PC-3 (cell line): ENCODE data around the gene KRT25. TPM values are rescaled to one million over a fixed set of nuclear protein-coding genes. Genes with fewer than 3 reads are reported as not detected.

Experiments
- ATAC-seq: fragments of 200-7000 bp; cut with Tn5 transposase; 2 replicates; pipeline ENCODE4 v1.9.1; 2020; ENCODE audit warnings: mild to moderate bottlenecking, moderate library complexity
- BruUV-seq: library from RNA; stranded (reverse); fragments of 400-500 nt; replicated peaks from 2 replicates; lab custom pipeline; 2021; lab: Mats Ljungman, UMichigan
- CTCF ChIA-PET: fragments of 300-600 bp; sonication (Branson Sonifier 250); formaldehyde crosslinking; loops from one replicate; lab custom pipeline; 2022; ENCODE audit warnings: antibody characterized with exemption; lab: Charles Lee
- POLR2A ChIA-PET: fragments of 300-600 bp; sonication (Branson Sonifier 250); formaldehyde crosslinking; loops from one replicate; lab custom pipeline; 2022; ENCODE audit warnings: antibody characterized with exemption; ENCODE audit not compliant: unreplicated experiment; lab: Charles Lee
- DNase-seq: peaks from one replicate; pipeline ENCODE4 v3.0.0-alpha.2; 2015
- H2AFZ ChIP-seq: fragments of 300-600 bp; sonication (generic); 2 replicates; pipeline ENCODE4 v1.6.0; 2016; ENCODE audit warnings: antibody characterized with exemption, low read length
- H3F3A ChIP-seq: fragments of 300-600 bp; sonication (generic); one replicate; pipeline ENCODE4 v1.6.0; 2017; ENCODE audit warnings: antibody characterized with exemption, low read length, control low read depth, mild to moderate bottlenecking; ENCODE audit not compliant: unreplicated experiment
- H3K27ac ChIP-seq: fragments of 300-600 bp; sonication (generic); 2 replicates; pipeline ENCODE4 v1.5.1; 2016; ENCODE audit warnings: mild to moderate bottlenecking, low read length
- H3K27me3 ChIP-seq: fragments of 300-600 bp; sonication (generic); 2 replicates; pipeline ENCODE4 v1.6.1; 2016; ENCODE audit warnings: low read length, mixed read lengths
- H3K36me3 ChIP-seq: fragments of 300-600 bp; sonication (generic); 2 replicates; pipeline ENCODE4 v1.6.1; 2016; ENCODE audit warnings: low read depth, mixed run types, low read length, mixed read lengths
- H3K4me1 ChIP-seq: fragments of 300-600 bp; sonication (generic); 2 replicates; pipeline ENCODE4 v1.5.1; 2016; ENCODE audit warnings: low read length; ENCODE audit not compliant: insufficient read depth
- H3K4me2 ChIP-seq: fragments of 300-600 bp; sonication (generic); 2 replicates; pipeline ENCODE4 v1.6.0; 2016; ENCODE audit warnings: low read length
- H3K4me3 ChIP-seq: fragments of 300-600 bp; sonication (generic); 2 replicates; pipeline ENCODE4 v1.5.1; 2016; ENCODE audit warnings: mild to moderate bottlenecking, low read length, mixed read lengths
- H3K79me2 ChIP-seq: fragments of 300-600 bp; sonication (generic); 2 replicates; pipeline ENCODE4 v1.6.1; 2017; ENCODE audit warnings: low read length, mixed read lengths
- H3K9ac ChIP-seq: fragments of 300-600 bp; sonication (generic); 2 replicates; pipeline ENCODE4 v1.6.0; 2016; ENCODE audit warnings: mild to moderate bottlenecking, low read length
- H3K9me2 ChIP-seq: fragments of 300-600 bp; sonication (generic); replicated peaks from 2 replicates; pipeline ENCODE4 v1.6.1; 2016; ENCODE audit warnings: mixed run types, low read length, mixed read lengths
- H3K9me3 ChIP-seq: fragments of 300-600 bp; sonication (generic); 2 replicates; pipeline ENCODE4 v1.6.1; 2016; ENCODE audit warnings: low read length, mixed read lengths
- H4K20me1 ChIP-seq: fragments of 300-600 bp; sonication (generic); 2 replicates; pipeline ENCODE4 v1.6.1; 2016; ENCODE audit warnings: low read length, mixed read lengths
- CTCF ChIP-seq: fragments of 300-600 bp; sonication (generic); conservative IDR thresholded peaks from 2 replicates; pipeline ENCODE4 v1.5.1; 2017; ENCODE audit warnings: antibody characterized with exemption, low read depth, mild to moderate bottlenecking, low read length
- EZH2 ChIP-seq: fragments of 300-600 bp; sonication (generic); IDR thresholded peaks from one replicate; pipeline ENCODE4 v1.6.1; 2017; ENCODE audit warnings: antibody characterized with exemption, mild to moderate bottlenecking, low read length; ENCODE audit not compliant: unreplicated experiment
- EZH2phosphoT487 ChIP-seq: fragments of 300-600 bp; sonication (generic); IDR thresholded peaks from 2 replicates; pipeline ENCODE4 v1.6.1; 2018; ENCODE audit warnings: mild to moderate bottlenecking, antibody characterized with exemption, low read length, borderline replicate concordance
- intact Hi-C: fragments of 100-400 bp; cut with micrococcal nuclease; formaldehyde crosslinking; loops from 2 replicates; pipeline ENCODE4 v1.9.0; 2023
- total RNA-seq: library from RNA; depleted of rRNA; stranded (reverse); fragments of >200 nt; gene quantifications from 2 replicates; pipeline ENCODE4 v1.2.3, GENCODE V29; 2014

Gene KRT25
- total RNA-seq, 1 experiment from 2014 or later = not detected

DNA sequence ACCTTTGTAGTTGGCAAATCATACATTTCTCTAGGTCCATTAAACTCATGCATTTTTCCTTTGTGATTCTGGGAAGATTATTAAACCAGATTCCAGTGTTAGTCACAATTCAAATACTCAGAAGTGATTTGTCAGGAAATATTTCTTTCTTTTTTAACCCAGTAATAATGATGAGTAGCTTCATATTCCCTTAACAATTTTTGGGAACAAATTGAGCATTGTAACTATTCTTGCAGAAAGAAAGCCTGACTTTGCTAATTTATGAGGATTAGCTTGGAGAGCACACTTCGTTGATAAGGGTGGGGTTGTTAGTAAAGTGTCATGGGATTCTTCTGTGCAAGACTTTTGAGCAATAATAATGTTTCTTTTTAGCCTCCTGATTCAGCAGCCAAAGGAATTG is 32.9 kb downstream of the KRT25 start:
- no peak for TF ChIP-seq EZH2
- TF ChIP-seq CTCF = no peak
- TF ChIP-seq EZH2phosphoT487 = no peak
- Histone ChIP-seq H3K36me3 (no peaks in the 10 kb centered on the region), H3K4me3 (no peak overlapping the region), H3K9me2 (no peaks in the 10 kb centered on the region), H3K27me3 (no peaks in the 10 kb centered on the region), H3K4me1 (peaks cover 19% of the 10 kb centered on the region), H3F3A (no peaks in the 10 kb centered on the region), H4K20me1 (no peaks in the 10 kb centered on the region), H2AFZ (no peak overlapping the region), H3K79me2 (no peaks in the 10 kb centered on the region), H3K9ac (no peak overlapping the region), H3K9me3 (no peaks in the 10 kb centered on the region), H3K27ac (peak overlapping the region; percentile 29), H3K4me2 (peak overlapping the region; percentile 60; the same call in 1 of the 2 replicates)
- intact Hi-C loops = no loop called here
- ChIA-PET CTCF (interaction anchor here (0.6 kb wide), 1 partner anchor 102 kb away, joined by 3 read pairs; no protein-coding TSS in a partner anchor), POLR2A (interaction anchor here (0.6 kb wide), 1 partner anchor 202 kb away, joined by 8 read pairs; no protein-coding TSS in a partner anchor)
- BruUV-seq = no TSS peak
- DNase-seq (peak; percentile 60), ATAC-seq (peak; percentile 65)

- Histone ChIP-seq H2AFZ (no peak overlapping the region), H3K9me3 (no peaks in the 10 kb centered on the region), H3K79me2 (no peaks in the 10 kb centered on the region), H3F3A (no peaks in the 10 kb centered on the region), H3K4me1 (peaks cover 17% of the 10 kb centered on the region), H3K36me3 (no peaks in the 10 kb centered on the region), H3K27me3 (no peaks in the 10 kb centered on the region), H3K9ac (no peak overlapping the region), H4K20me1 (no peaks in the 10 kb centered on the region), H3K4me2 (no peak overlapping the region), H3K27ac (no peak overlapping the region), H3K4me3 (no peak overlapping the region), H3K9me2 (no peaks in the 10 kb centered on the region)
- intact Hi-C loops = no loop called here
- TF ChIP-seq EZH2 (no peak), EZH2phosphoT487 (no peak), CTCF (no peak)
- BruUV-seq = no TSS peak
- ChIA-PET CTCF (no interaction called here), POLR2A (no interaction called here)
- no peak for ATAC-seq
- no peak for DNase-seq
These were observed 34.2 kb downstream of the KRT25 start for GRCh38 chr17:40720899-40721298.

GRCh38 chr17:40718930-40719329 is 36.2 kb downstream of the KRT25 start:
- Histone ChIP-seq H3K27me3 (no peaks in the 10 kb centered on the region), H3K9ac (no peak overlapping the region), H3K9me3 (no peaks in the 10 kb centered on the region), H3K4me3 (no peak overlapping the region), H3K36me3 (no peaks in the 10 kb centered on the region), H3K79me2 (no peaks in the 10 kb centered on the region), H3F3A (no peaks in the 10 kb centered on the region), H3K27ac (no peak overlapping the region), H2AFZ (no peak overlapping the region), H4K20me1 (no peaks in the 10 kb centered on the region), H3K4me2 (no peak overlapping the region), H3K4me1 (peaks cover 17% of the 10 kb centered on the region), H3K9me2 (no peaks in the 10 kb centered on the region)
- ChIA-PET CTCF (no interaction called here), POLR2A (no interaction called here)
- no peak for TF ChIP-seq EZH2phosphoT487
- DNase-seq (peak; percentile 24), ATAC-seq (peak; percentile 35)
- intact Hi-C loops = no loop called here
- BruUV-seq = no TSS peak
